Measurements from ENCODE around the gene DNMT3B. TPM values are rescaled to one million over a fixed set of nuclear protein-coding genes. Genes with fewer than 3 reads are reported as not detected.
A peak's percentile ranks its signal among the peaks of the same experiment; 100 is the strongest.

The DNMT3B gene
- total and polyA plus RNA-seq, 12 donors, result 0.27 to 1.8 (median 0.68) TPM

- no peak overlapping the region for H3K4me3 ChIP-seq
- TF ChIP-seq, protein P1, sequence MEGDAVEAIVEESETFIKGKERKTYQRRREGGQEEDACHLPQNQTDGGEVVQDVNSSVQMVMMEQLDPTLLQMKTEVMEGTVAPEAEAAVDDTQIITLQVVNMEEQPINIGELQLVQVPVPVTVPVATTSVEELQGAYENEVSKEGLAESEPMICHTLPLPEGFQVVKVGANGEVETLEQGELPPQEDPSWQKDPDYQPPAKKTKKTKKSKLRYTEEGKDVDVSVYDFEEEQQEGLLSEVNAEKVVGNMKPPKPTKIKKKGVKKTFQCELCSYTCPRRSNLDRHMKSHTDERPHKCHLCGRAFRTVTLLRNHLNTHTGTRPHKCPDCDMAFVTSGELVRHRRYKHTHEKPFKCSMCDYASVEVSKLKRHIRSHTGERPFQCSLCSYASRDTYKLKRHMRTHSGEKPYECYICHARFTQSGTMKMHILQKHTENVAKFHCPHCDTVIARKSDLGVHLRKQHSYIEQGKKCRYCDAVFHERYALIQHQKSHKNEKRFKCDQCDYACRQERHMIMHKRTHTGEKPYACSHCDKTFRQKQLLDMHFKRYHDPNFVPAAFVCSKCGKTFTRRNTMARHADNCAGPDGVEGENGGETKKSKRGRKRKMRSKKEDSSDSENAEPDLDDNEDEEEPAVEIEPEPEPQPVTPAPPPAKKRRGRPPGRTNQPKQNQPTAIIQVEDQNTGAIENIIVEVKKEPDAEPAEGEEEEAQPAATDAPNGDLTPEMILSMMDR (IDR thresholded peaks at IDR 0.05), result no peak
- H3K4me1 ChIP-seq, result peaks cover 3 to 45% (median 23%) of the 10 kb centered on the region in 9 donors
- 73 to 84% methylated on average over 3 of the region's 3 CpGs for WGBS, 2 donors
- H3K9me3 ChIP-seq, result no peaks in the 10 kb centered on the region
- ATAC-seq (peak in 1 of 8 donors; percentile 15), DNase-seq (no peak)
- peak overlapping the region in 3 of 10 donors; percentile 6 to 61 (median 23) for H3K27ac ChIP-seq
- H3K27me3 ChIP-seq, result no peaks in the 10 kb centered on the region
- H3K36me3 ChIP-seq, result peaks cover 0 to 78% (median 22%) of the 10 kb centered on the region in 9 donors
- intact Hi-C loops (cut with DNase I), result no loop called here
These were observed 67.3 kb downstream of the DNMT3B start for GRCh38 chr20:32829311-32830005.

DNA sequence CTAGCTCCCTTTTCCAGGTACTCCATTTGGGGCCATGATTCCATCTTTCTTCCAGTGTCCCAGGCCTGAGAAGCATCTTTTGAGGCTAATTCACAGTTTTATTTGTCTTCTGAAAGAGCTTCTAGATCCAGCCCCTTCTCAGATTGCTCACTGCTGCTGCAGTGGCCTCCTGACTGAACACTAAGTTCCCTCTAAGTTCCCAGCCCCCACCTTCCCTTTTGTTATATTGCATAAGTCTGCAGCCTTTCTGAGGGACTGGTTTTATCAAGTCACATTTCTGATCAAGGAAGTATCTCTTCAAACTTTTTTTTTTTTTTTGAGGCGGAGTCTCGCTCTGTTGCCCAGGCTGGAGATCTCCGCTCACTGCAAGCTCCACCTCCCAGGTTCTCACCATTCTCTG, 68.3 kb downstream of the DNMT3B start:
- ATAC-seq (peak in 6 of 8 donors; percentile 45 to 83 (median 61)), DNase-seq (peak in 1 of 2 donors; percentile 23)
- TF ChIP-seq, protein P1 (IDR thresholded peaks at IDR 0.05), result no peak
- 92 to 100% methylated on average over 3 of the region's 3 CpGs for WGBS, 2 donors
- no peak overlapping the region for H3K4me3 ChIP-seq
- H3K36me3 ChIP-seq, result peaks cover 0 to 84% (median 22%) of the 10 kb centered on the region in 9 donors
- peaks cover 3 to 42% (median 23%) of the 10 kb centered on the region in 9 donors for H3K4me1 ChIP-seq
- H3K27me3 ChIP-seq, result no peaks in the 10 kb centered on the region
- peak overlapping the region in 2 of 10 donors; percentile 21 to 61 for H3K27ac ChIP-seq
- intact Hi-C loops (cut with DNase I), result no loop called here
- H3K9me3 ChIP-seq, result no peaks in the 10 kb centered on the region

DNA sequence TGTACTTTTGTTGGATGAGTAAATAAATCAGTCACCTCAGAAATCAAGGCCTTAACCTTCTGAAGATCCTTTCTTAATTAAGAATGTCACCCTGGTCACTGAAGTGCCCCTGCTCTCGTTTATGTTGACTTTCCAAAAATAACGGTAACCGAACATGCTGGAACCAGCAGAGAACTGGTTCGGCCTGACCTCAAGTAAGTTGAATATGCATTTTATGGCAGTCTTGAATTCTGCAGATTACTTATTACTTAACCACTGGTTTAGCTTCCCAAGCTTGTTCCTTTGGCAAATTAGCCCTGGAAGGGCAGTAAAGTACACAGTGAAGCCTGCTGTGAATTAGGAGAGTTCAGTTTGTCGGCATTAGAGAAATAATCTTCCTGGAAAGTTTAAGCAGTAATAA, 69.8 kb downstream of the DNMT3B start:
- TF ChIP-seq, protein P1 (IDR thresholded peaks at IDR 0.05), result no peak
- Histone ChIP-seq H3K4me1 (peaks cover 3 to 42% (median 23%) of the 10 kb centered on the region in 9 donors), H3K4me3 (no peak overlapping the region), H3K9me3 (no peaks in the 10 kb centered on the region), H3K27ac (no peak overlapping the region), H3K36me3 (peaks cover 0 to 84% (median 16%) of the 10 kb centered on the region in 9 donors), H3K27me3 (no peaks in the 10 kb centered on the region)
- DNase-seq, result no peak
- intact Hi-C loops (cut with DNase I), result no loop called here
- ATAC-seq, result no peak
- WGBS, 2 donors, result 64 to 79% methylated on average over 5 of the region's 5 CpGs

- TF ChIP-seq, protein P1 (IDR thresholded peaks at IDR 0.05), result no peak
- ATAC-seq (peak in 1 of 8 donors; percentile 21), DNase-seq (no peak)
- H3K4me1 ChIP-seq, result peaks cover 3 to 37% (median 23%) of the 10 kb centered on the region in 9 donors
- WGBS, 2 donors, result 77 to 83% methylated on average over 11 of the region's 11 CpGs
- no peak overlapping the region for H3K4me3 ChIP-seq
- no peaks in the 10 kb centered on the region for H3K27me3 ChIP-seq
- H3K9me3 ChIP-seq, result no peaks in the 10 kb centered on the region
- no peak overlapping the region for H3K27ac ChIP-seq
- intact Hi-C loops (cut with DNase I), result no loop called here
- H3K36me3 ChIP-seq, result peaks cover 0 to 84% (median 23%) of the 10 kb centered on the region in 9 donors
These were observed 70.5 kb downstream of the DNMT3B start for GRCh38 chr20:32832664-32833063.
